Endodermal cell (in vitro differentiated cells): ENCODE measurements around the gene NXT2. TPM values are rescaled to one million over a fixed set of nuclear protein-coding genes. Genes with fewer than 3 reads are reported as not detected.

ENCODE experiments used
- DNase-seq: peaks from one replicate; pipeline ENCODE4 v3.0.0-alpha.2; 2017
- H3K27ac ChIP-seq: 2 replicates; pipeline ENCODE4 v1.5.1; 2013; ENCODE audit warnings: mild to moderate bottlenecking, low read depth, low read length, moderate library complexity
- H3K27me3 ChIP-seq: 2 replicates; pipeline ENCODE4 v1.6.1; 2013; ENCODE audit warnings: mild to moderate bottlenecking, low read length, moderate library complexity; ENCODE audit not compliant: insufficient read depth, control insufficient read depth, poor library complexity, severe bottlenecking
- H3K36me3 ChIP-seq: 2 replicates; pipeline ENCODE4 v1.7.0; 2013; ENCODE audit warnings: mild to moderate bottlenecking, low read length, moderate library complexity; ENCODE audit not compliant: control insufficient read depth, insufficient read depth
- H3K4me1 ChIP-seq: one replicate; pipeline ENCODE4 v1.7.0; 2013; ENCODE audit warnings: low read length; ENCODE audit not compliant: control insufficient read depth, insufficient read depth
- H3K4me3 ChIP-seq: 2 replicates; pipeline ENCODE4 v1.5.1; 2013; ENCODE audit warnings: mild to moderate bottlenecking, low read length, moderate library complexity
- H3K9ac ChIP-seq: 2 replicates; pipeline ENCODE4 v1.6.1; 2013; ENCODE audit warnings: mild to moderate bottlenecking, low read length, moderate library complexity; ENCODE audit not compliant: poor library complexity, severe bottlenecking; ENCODE audit errors: extremely low read depth
- H3K9me3 ChIP-seq: 2 replicates; pipeline ENCODE4 v1.6.1; 2013; ENCODE audit warnings: mild to moderate bottlenecking, low read length, moderate library complexity; ENCODE audit not compliant: control insufficient read depth
- H3K27ac Mint-ChIP-seq: 2 replicates; pipeline ENCODE4 v1.8.0; 2020; ENCODE audit warnings: mixed read lengths
- H3K27me3 Mint-ChIP-seq: 2 replicates; pipeline ENCODE4 v1.8.0; 2021; ENCODE audit warnings: mild to moderate bottlenecking, mixed read lengths; ENCODE audit not compliant: insufficient read depth
- H3K36me3 Mint-ChIP-seq: 2 replicates; pipeline ENCODE4 v1.8.0; 2020; ENCODE audit warnings: low read depth, mixed read lengths
- H3K4me1 Mint-ChIP-seq: 2 replicates; pipeline ENCODE4 v1.8.0; 2020; ENCODE audit warnings: mixed read lengths
- H3K4me3 Mint-ChIP-seq: 2 replicates; pipeline ENCODE4 v1.8.0; 2020; ENCODE audit warnings: mild to moderate bottlenecking, moderate library complexity, mixed read lengths
- H3K9me3 Mint-ChIP-seq: 2 replicates; pipeline ENCODE4 v1.8.0; 2020; ENCODE audit warnings: mild to moderate bottlenecking, mixed read lengths
- CTCF ChIP-seq: fragments of 200-600 bp; sonication (generic); conservative IDR thresholded peaks from 2 replicates; pipeline ENCODE4 v1.5.0; 2021; ENCODE audit warnings: antibody characterized with exemption, mild to moderate bottlenecking
- WGBS, 2 experiments: methylation state at CpG; one replicate each; pipeline versions ENCODE4 v1.1.5 to v1.1.7; 2013; ENCODE audit warnings: missing lambda C conversion rate in 2 of 2, mixed read lengths in 1 of 2; ENCODE audit not compliant: insufficient coverage in 1 of 2, insufficient read length in 1 of 2; 5-methylcytosine and 5-hydroxymethylcytosine counted together
- long read RNA-seq, 4 experiments: library from polyadenylated mRNA in 2 of 4; library from RNA in 1 of 4; library from capped mRNA in 1 of 4; stranded (forward) in 3 of 4; unstranded in 1 of 4; transcript quantifications; one replicate each; pipeline ENCODE4 v2.0.0, GENCODE V29; 2020 to 2021; ENCODE audit warnings: inconsistent platforms in 1 of 4
- polyA plus RNA-seq, 2 experiments: library from polyadenylated mRNA; stranded (reverse); fragments of 50-300 nt; gene quantifications; one replicate each; pipeline ENCODE4 v1.2.3, GENCODE V29; 2013
- total RNA-seq, 2 donors: library from RNA; stranded (reverse); fragmentation: NEBNext Ultra II Directional in 1 of 2; extraction: Animal tissue kit (Norgen Biotek cat#: 25700) in 1 of 2; gene quantifications; 2 replicates in 1 of 2; 3 replicates in 1 of 2; pipeline ENCODE4 v1.2.1, GENCODE V29; 2021

Gene NXT2
- total RNA-seq = 10 to 100 TPM in 1 of 2 donors, 1 to 10 TPM in 1; 6.9 to 17.1 TPM
- polyA plus RNA-seq (2013, experiment 1 of 2) = 12.5 TPM
- polyA plus RNA-seq (2013, experiment 2 of 2) = 12.2 TPM
- long read RNA-seq, experiment 1, partial matches to known transcripts = 4 of 9 reads
- long read RNA-seq, experiment 1, other reads (novel, unspliced or antisense) = 2 of 9 reads
- long read RNA-seq, experiment 2, transcript NXT2-203 (4 exons, 2,562 nt) = major isoform, 26 of 34 reads
- long read RNA-seq, experiment 2, partial matches to known transcripts = 1 of 34 reads
- long read RNA-seq, experiment 2, other reads (novel, unspliced or antisense) = 4 of 34 reads
- long read RNA-seq, experiment 3, transcript NXT2-203 (4 exons, 2,562 nt) = major isoform, 60 of 101 reads
- long read RNA-seq, experiment 3, transcript NXT2-202 (4 exons, 1,085 nt) = minor isoform, 38 of 101 reads
- long read RNA-seq, experiment 3, partial matches to known transcripts = 0 of 101 reads
- long read RNA-seq, experiment 3, other reads (novel, unspliced or antisense) = 3 of 101 reads
- long read RNA-seq, experiment 4, transcript NXT2-202 (4 exons, 1,085 nt) = major isoform, 6 of 11 reads
- long read RNA-seq, experiment 4, partial matches to known transcripts = 0 of 11 reads
- long read RNA-seq, experiment 4, other reads (novel, unspliced or antisense) = 2 of 11 reads

GRCh38 chrX:109536439-109537323 lies at the start of gene NXT2:
NXT2 (plus strand) TSS chrX:109536844; CDS start chrX:109537007, 163 bp downstream.
- H3K4me1 Mint-ChIP-seq = peaks cover 7% of the 10 kb centered on the region
- no peaks in the 10 kb centered on the region for H3K4me1 ChIP-seq
- peaks cover 35% of the 10 kb centered on the region for H3K27me3 ChIP-seq
- no peaks in the 10 kb centered on the region for H3K36me3 Mint-ChIP-seq
- peak within 1 kb of the TSS; percentile 74 for H3K9ac ChIP-seq
- H3K4me3 ChIP-seq = peak within 1 kb of the TSS; percentile 89
- peak within 1 kb of the TSS; percentile 60 for H3K27ac ChIP-seq
- no peaks in the 10 kb centered on the region for H3K36me3 ChIP-seq
- no peak for TF ChIP-seq CTCF
- peak within 1 kb of the TSS; percentile 80 for H3K4me3 Mint-ChIP-seq
- peaks cover 34% of the 10 kb centered on the region for H3K27me3 Mint-ChIP-seq
- H3K9me3 ChIP-seq = no peaks in the 10 kb centered on the region
- DNase-seq = peak; percentile 93
- H3K27ac Mint-ChIP-seq = peak within 1 kb of the TSS; percentile 100
- H3K9me3 Mint-ChIP-seq = peaks cover 2% of the 10 kb centered on the region
- WGBS, 2 experiments = 6 to 32% methylated on average over 5 to 38 of the region's 43 CpGs

- no peak overlapping the region for H3K4me3 Mint-ChIP-seq
- no peak overlapping the region for H3K27ac Mint-ChIP-seq
- peaks cover 17% of the 10 kb centered on the region for H3K27me3 Mint-ChIP-seq
- no peak for DNase-seq
- peaks cover 14% of the 10 kb centered on the region for H3K4me1 Mint-ChIP-seq
- no peak for TF ChIP-seq CTCF
- no peaks in the 10 kb centered on the region for H3K36me3 Mint-ChIP-seq
- Histone ChIP-seq H3K27me3 (no peaks in the 10 kb centered on the region), H3K4me1 (no peaks in the 10 kb centered on the region), H3K9me3 (no peaks in the 10 kb centered on the region), H3K9ac (no peak overlapping the region), H3K36me3 (no peaks in the 10 kb centered on the region), H3K27ac (no peak overlapping the region), H3K4me3 (no peak overlapping the region)
- 67 to 68% methylated on average over 1 to 3 of the region's 4 CpGs for WGBS, 2 experiments
- H3K9me3 Mint-ChIP-seq = no peaks in the 10 kb centered on the region
Observed at GRCh38 chrX:109487640-109488039, 49.0 kb upstream of the NXT2 start.

- Histone ChIP-seq H3K27ac (no peak overlapping the region), H3K9ac (no peak overlapping the region), H3K36me3 (no peaks in the 10 kb centered on the region), H3K4me1 (peaks cover 4% of the 10 kb centered on the region), H3K9me3 (no peaks in the 10 kb centered on the region), H3K27me3 (no peaks in the 10 kb centered on the region), H3K4me3 (no peak overlapping the region)
- Mint-ChIP-seq H3K4me1 (peaks cover 21% of the 10 kb centered on the region), H3K36me3 (no peaks in the 10 kb centered on the region), H3K4me3 (no peak overlapping the region), H3K27ac (no peak overlapping the region), H3K27me3 (peaks cover 11% of the 10 kb centered on the region), H3K9me3 (no peaks in the 10 kb centered on the region)
- no peak for TF ChIP-seq CTCF
- WGBS, 2 experiments = 87% methylated on average over 2 of the region's 2 CpGs; no CpG with 5 or more reads in 1 of the 2 experiments
- DNase-seq = no peak
Observed at GRCh38 chrX:109489174-109489573, 47.5 kb upstream of the NXT2 start.
